GM12801 (cell line): ENCODE results near the gene OSTM1.

Experiments used
- CTCF ChIP-seq: IDR thresholded peaks from one replicate; pipeline ENCODE4 v1.5.1; 2011; ENCODE audit warnings: control low read depth; ENCODE audit not compliant: insufficient read length; ENCODE audit errors: extremely low read depth

The OSTM1 gene

GRCh38 chr6:108074359-108075144 is at the start of gene OSTM1:
Gene OSTM1 (minus strand): TSS chr6:108074741. CDS start chr6:108074651, 90 bp downstream.
- no peak for TF ChIP-seq CTCF

GRCh38 chr6:108123946-108124345 is 49.4 kb upstream of the OSTM1 start:
- TF ChIP-seq CTCF = no peak

- no peak for TF ChIP-seq CTCF
Observed at GRCh38 chr6:108123481-108123929, 49.0 kb upstream of the OSTM1 start.

DNA sequence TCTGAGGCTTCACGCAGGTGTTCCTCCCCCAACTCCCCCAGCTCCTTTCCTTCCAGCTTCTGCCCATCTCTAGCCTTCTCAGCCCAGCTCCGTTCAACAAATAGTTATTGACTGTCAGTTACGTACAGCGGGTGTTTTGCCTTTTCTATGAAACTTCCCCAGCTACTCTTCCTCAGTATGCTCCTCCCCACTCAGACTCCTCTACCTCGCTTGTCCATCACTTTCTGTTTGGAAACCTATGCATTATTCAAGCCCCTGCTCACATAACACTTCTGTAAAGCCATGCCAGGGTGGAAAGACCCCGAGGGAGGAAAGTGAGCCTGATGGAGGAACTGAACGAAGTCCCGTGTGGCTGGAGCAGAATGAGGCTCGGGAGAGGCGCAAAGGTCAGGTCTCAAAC is 47.1 kb upstream of the OSTM1 start:
- TF ChIP-seq CTCF = no peak

- no peak for TF ChIP-seq CTCF
Observed at GRCh38 chr6:108120311-108120710, 45.8 kb upstream of the OSTM1 start.

- no peak for TF ChIP-seq CTCF
Observed at GRCh38 chr6:108119769-108120141, 45.2 kb upstream of the OSTM1 start.

DNA sequence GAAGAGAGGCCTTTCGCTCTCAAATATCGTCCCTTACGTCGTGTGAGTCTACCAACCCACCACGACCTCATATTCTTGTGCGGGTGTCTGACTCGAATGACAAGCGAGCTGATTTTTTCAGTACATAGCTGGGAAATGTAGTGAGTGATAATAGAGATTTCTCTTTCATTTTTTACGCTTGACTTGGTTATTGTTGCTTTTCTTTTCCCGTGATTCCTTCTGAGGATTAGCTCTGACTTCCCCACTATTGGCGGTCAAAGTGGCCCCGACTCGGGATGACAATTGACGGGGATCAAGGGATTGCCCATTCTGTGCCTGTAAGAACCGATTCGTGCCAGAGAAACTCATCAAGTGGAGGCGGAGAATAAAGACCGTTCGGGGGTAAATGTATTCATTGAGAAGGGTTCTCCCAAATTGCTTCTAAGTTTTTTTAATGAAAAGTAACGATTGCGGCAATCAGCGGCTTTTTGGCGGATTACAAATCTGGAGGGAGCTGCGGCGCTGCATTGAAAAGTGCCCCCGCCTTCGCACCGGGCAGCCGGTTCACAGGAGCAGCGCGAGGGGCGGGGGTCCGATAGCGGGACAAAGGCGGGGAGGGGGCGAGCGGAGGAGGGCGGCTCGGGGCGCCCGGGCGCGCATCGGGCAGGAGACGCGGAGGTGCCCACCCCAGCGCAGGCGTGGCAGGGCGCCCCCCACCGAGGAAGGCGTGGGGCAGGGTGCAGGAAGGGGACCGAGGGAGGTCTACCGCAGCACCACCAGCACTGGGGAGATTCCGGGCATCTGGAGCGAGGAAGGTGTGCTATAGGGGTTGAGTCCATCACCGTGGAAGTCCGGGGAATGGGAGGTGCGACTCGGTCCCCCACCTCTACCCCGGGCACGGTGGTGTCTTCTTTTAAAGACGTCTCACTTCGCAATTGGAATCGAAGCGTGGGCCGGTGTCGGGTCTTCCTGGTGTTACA is 44.5 kb upstream of the OSTM1 start:
- TF ChIP-seq CTCF = no peak
